GM19463 (cell line): ENCODE results near the gene KCMF1.
A peak's percentile ranks its signal among the peaks of the same experiment; 100 is the strongest.

Experiments
- ATAC-seq: cut with Tn5 transposase; IDR thresholded peaks from one replicate; pipeline ENCODE4 v1.9.1; 2021; ENCODE audit warnings: mild to moderate bottlenecking, moderate library complexity; ENCODE audit not compliant: unreplicated experiment

The KCMF1 gene

DNA sequence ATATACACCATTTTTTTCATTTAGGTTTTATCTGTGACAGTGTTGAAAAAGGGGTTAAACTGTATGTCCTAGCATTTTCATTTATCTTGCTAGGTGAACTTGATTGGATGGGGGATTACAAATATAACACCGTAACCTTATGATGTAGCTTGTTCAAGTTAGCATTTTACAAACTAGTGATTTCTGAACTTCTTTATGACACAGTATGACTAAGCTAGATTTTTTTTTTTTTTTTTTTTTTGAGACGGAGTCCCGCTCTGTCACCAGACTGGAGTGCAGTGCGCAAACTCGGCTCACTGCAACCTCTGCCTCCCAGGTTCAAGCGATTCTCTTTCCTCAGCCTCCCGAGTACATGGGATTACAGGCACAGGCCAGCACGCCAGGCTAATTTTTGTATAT is 47.1 kb downstream of the KCMF1 start:
- ATAC-seq = no peak

GRCh38 chr2:85019121-85019520 is 48.2 kb downstream of the KCMF1 start:
- no peak for ATAC-seq

DNA sequence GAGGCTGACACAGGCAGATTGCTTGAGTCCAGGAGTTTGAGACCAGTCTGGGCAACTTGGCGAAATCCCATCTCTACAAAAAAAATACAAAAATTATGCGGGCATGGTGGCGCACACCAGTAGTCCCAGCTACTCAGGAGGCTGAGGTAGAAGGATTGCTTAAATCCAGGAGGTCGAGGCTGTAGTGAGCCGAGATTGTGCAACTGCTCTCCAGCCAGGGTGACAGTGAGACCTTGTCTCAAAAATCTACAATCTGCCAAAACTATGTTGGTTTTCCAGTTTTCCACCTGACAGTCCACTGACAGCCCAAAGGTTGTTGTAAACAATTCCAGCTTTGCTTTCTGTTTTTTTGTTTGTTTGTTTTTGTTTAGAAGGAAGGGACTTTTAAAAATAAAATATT is 51.3 kb downstream of the KCMF1 start:
- ATAC-seq = no peak

GRCh38 chr2:85024372-85025047 is 53.5 kb downstream of the KCMF1 start:
- ATAC-seq = no peak

- no peak for ATAC-seq
These were observed 61.7 kb downstream of the KCMF1 start for GRCh38 chr2:85032621-85033020.

- ATAC-seq = no peak
These were observed 62.4 kb downstream of the KCMF1 start for GRCh38 chr2:85033388-85033787.

- no peak for ATAC-seq
These were observed 63.2 kb downstream of the KCMF1 start for GRCh38 chr2:85034158-85034557.

DNA sequence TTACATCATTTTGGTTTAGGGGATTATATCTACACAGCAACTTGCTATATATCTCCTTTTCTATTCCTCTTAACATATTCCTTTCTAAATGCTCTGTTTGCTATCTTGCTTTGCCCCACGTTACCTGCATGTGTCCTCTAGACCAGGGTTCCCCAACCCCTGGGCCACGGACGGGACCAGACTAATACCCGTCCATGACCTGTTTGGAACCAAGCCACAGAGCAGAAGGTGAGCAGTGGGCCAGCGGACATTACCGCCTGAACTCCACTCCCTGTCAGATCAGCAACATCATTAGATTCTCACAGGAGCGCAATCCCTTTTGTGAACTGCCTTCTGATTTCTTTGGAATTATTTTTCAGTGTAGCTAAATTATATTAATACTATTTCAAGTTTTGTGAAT is 66.7 kb downstream of the KCMF1 start:
- no peak for ATAC-seq

DNA sequence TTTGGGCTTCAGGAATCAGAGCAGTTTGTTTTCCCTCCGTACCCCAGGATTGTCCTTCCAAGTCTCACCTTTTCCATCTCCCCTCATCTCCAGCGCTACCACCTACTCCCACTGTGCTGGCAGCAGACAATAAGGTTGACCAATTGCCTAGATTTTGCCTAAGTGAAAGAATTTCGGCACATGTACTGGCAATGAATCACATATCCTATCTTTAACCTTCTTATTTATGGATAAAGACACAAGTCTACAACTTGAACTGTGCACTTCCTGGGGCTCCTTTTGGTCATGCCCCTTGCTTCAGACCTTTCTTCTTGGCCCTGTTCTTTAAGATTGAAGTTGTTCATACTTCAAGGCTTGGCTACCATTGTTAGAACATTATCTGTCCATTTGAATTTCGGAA is 71.4 kb downstream of the KCMF1 start:
- ATAC-seq = no peak

DNA sequence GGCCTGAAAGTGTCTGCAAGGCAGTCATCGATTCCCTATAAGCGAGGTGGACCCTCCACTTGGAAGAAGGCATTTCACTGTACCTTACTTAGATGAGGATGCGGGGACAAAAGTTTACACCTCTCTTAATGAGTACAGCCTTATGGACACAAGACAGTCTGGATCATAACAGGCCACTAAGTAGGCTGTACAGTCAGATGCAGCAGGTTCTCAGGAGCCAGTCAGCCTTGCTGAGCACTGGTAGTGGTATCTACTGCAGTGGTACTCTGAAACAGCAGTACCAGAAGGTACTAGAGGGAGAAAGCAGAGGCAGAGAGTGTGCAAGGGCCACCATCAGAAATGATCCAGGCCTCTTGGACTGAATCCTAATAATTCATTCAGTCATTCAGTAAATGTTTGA is 77.6 kb downstream of the KCMF1 start:
- no peak for ATAC-seq

- no peak for ATAC-seq
These were observed 78.3 kb downstream of the KCMF1 start for GRCh38 chr2:85049236-85049635.

GRCh38 chr2:85053802-85054201 is 82.8 kb downstream of the KCMF1 start:
- no peak for ATAC-seq

GRCh38 chr2:85057226-85057962 is 86.4 kb downstream of the KCMF1 start:
- ATAC-seq = no peak

GRCh38 chr2:85061896-85062295 is 90.9 kb downstream of the KCMF1 start:
- ATAC-seq = no peak

- ATAC-seq = no peak
These were observed 91.6 kb downstream of the KCMF1 start for GRCh38 chr2:85062565-85062964.

DNA sequence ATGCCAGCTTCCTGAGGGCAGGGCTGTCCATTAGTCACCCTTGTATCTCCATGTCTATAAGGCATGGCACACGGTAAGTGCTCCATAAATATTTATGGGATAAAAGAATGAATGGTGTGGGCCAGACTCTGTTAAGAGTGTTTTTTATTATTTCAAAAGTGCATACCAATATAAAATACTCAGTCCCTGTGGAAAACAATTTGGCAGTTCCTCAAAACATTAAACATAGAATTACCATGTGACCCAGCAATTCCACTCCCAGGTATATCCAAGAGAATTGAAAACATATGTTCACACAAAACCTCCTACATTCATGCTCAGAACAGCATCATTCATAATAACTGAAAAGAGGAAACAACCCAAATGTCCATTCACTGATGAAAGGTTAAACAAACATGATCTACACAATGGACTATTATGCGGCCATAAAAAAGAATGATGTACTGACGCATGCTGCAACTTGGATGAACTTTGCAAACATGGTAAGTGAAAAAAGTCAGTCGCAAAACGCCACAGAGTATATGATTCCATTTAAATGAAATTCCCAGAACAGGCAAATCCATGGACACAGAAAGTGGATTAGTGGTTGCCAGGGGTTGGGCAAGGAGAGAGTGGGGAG is 93.1 kb downstream of the KCMF1 start:
- ATAC-seq = no peak

GRCh38 chr2:85064927-85065577 is 94.1 kb downstream of the KCMF1 start:
- no peak for ATAC-seq

DNA sequence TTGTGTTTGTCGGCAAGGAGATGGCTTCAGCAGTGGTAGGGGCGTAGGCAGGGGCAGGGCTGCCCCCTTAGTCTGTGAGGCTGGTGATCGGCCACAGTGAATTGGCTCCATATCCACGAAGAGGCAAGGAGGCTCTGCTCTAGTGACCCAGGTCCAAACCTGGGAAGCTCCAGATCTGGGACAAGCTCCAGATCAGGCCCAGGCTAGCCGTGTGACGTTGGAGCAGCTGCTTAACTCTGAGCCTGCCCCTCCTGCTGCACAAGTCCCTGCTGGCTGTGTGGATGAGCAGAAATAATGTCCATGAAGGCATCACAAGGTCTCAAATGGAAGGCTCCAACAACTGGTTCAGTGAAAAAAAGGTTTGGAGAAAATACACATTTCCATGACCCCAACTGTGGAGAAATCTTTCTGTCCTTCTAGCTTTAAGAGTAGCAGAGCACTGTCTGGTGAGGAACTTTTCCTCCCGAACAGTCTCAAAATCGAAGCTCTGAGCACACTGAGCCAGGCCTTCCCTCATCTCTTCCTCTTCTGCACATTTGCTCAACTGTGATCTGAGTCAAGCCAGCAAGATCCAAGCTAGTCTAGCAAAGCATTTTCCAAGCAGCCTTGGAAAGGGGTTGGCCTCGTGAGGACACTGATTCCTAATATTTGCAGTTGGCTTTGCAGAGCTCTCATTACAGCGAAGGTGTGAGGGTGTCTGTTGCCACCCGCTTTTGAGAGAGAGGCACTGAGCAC is 95.2 kb downstream of the KCMF1 start:
- no peak for ATAC-seq

GRCh38 chr2:85066874-85067351 is 96.0 kb downstream of the KCMF1 start:
- ATAC-seq = no peak

DNA sequence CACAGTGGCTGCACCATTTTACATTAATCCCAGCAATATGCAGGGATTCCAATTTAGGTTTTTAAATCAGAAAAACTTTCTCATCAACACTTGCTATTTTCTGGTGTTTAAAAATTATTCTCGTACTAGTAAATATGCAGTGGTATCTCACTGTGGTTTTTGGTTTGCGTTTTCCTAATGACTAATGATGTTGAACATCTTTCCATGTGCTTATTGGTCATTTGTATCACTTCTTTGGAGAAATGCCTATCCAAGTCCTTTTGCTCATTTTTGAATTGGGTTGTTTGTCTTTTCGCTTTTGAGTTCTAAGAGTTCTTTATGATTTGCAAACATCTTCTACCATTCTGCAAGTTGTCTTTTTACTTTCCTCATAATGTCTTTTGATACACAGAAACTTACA is 100.1 kb downstream of the KCMF1 start:
- ATAC-seq = no peak

- peak; percentile 55 for ATAC-seq
These were observed 102.1 kb downstream of the KCMF1 start for GRCh38 chr2:85073033-85073432.
